Stimulated activated CD4-positive, alpha-beta T cell treated with anti-CD3 and anti-CD28 coated beads, Interleukin-2, amount 100 ng/mL, for 4 hours (primary cell): Measurements from ENCODE around the gene ARHGAP23.

Experiments
- DNase-seq: peaks from one replicate; pipeline ENCODE4 v3.0.0-alpha.2; 2020; ENCODE audit warnings: low read depth

ARHGAP23 gene, protein sequence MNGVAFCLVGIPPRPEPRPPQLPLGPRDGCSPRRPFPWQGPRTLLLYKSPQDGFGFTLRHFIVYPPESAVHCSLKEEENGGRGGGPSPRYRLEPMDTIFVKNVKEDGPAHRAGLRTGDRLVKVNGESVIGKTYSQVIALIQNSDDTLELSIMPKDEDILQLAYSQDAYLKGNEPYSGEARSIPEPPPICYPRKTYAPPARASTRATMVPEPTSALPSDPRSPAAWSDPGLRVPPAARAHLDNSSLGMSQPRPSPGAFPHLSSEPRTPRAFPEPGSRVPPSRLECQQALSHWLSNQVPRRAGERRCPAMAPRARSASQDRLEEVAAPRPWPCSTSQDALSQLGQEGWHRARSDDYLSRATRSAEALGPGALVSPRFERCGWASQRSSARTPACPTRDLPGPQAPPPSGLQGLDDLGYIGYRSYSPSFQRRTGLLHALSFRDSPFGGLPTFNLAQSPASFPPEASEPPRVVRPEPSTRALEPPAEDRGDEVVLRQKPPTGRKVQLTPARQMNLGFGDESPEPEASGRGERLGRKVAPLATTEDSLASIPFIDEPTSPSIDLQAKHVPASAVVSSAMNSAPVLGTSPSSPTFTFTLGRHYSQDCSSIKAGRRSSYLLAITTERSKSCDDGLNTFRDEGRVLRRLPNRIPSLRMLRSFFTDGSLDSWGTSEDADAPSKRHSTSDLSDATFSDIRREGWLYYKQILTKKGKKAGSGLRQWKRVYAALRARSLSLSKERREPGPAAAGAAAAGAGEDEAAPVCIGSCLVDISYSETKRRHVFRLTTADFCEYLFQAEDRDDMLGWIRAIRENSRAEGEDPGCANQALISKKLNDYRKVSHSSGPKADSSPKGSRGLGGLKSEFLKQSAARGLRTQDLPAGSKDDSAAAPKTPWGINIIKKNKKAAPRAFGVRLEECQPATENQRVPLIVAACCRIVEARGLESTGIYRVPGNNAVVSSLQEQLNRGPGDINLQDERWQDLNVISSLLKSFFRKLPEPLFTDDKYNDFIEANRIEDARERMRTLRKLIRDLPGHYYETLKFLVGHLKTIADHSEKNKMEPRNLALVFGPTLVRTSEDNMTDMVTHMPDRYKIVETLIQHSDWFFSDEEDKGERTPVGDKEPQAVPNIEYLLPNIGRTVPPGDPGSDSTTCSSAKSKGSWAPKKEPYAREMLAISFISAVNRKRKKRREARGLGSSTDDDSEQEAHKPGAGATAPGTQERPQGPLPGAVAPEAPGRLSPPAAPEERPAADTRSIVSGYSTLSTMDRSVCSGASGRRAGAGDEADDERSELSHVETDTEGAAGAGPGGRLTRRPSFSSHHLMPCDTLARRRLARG (N-terminal part only)

DNA sequence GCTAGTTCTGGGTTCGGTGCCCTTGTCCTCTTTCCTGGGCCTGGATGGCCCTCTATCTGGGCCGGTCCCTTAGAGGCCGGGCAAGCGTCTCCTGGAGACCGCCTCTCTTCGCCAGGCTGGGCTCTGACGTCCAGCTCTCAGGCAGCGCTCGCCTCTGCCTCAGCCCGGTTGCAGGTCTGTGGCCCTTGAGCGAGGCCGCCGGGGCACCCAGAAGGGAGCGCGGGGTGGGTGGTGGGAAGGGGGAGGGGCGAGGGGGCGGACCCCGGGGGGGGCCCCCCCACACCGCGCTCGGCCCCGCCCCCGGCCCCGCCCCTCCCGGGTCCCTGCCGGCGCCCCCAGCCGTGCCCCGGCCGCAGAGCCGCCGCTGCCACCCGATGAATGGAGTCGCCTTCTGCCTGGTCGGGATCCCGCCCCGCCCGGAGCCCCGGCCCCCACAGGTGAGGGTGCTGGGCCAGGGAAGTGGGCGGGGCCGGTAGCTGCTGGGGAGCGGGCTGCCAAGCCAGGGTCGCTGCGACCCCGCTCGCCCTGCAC is at the start of gene ARHGAP23:
Gene ARHGAP23, plus strand, starts transcription at position 353 of the 531 bp plus-strand sequence. Its CDS starts 22 bp downstream, at position 375.
- peak; percentile 19 for DNase-seq

DNA sequence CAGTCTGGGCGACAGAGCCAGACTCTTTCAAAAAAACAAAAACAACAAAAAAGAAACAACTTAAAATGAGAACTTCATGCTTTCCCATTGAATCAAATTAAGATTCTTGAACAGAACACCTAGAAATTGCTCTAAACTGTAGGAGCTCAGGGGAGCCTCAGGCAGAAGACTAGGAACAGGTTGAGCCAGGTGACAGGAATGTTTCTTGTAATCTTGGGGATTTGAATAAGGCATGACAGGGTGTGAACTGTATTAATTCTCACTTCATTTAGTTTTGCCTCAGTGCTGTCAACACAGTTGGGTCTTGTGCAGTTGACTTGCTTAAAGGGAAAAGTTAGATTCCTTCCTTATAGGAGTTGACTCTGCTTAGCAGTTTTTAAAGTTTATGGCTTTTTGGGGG is 48.8 kb upstream of the ARHGAP23 start:
- DNase-seq, result no peak

- no peak for DNase-seq
These were observed 33.2 kb upstream of the ARHGAP23 start for GRCh38 chr17:38395090-38395489.

DNA sequence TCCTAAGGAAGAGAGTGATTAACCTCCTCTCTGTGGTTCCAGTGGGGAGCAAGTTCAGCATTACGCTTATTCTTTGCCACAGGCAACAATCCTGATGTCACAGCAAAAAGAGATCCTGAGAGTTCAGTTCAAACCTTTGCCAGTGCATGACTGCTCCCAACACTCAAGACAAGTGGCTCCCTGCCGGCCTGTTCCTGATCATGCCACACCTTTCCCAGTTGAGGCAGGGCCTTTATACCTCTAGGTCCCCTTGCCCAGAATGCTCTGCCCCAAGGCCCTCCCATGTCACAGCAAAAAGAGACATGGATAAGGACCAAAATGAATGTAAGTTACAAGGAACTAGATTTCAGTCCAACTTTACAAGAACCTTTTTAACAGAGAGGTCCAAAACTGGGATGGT is 31.0 kb upstream of the ARHGAP23 start:
- no peak for DNase-seq

DNA sequence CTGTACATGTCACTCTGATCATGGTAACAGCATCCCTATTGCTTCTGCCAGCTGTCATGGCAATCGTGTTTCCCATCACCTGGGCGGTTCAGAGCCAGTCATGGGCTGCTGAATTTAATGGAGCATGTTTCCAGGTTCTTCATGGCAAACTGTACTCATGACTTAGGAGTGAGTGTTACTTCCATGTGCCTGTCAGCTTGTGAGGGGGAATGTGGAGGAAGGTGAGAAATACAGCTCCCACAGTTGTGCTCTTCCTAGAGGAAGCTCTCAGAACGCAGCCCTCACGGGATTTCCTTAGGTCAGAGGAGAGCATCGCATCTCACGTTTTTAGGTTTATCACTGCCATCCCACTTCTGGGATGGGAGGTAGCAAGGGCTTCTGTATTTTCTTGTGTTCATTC is 28.0 kb upstream of the ARHGAP23 start:
- DNase-seq, result no peak

DNA sequence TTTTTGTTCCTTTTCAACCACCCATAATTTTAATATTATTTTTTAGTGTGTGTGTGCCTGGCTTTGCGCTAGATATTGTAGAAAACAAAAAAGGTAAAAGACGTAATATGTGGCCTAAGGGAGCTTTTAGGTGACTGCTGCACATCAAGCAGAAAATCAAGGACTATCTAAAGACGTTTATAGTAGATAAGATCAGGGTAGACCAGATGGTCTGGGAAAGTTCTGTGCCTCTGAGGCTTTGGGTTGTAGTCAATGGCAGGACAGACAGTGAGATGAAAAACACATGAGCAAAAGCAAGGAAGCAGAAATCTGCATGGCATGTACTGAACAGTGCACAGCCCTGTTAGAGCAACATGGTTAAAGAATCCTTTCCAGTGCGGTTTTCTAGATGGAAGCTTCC is 26.8 kb upstream of the ARHGAP23 start:
- DNase-seq, result no peak

GRCh38 chr17:38402897-38403296 is 25.4 kb upstream of the ARHGAP23 start:
- no peak for DNase-seq

- no peak for DNase-seq
These were observed 24.8 kb upstream of the ARHGAP23 start for GRCh38 chr17:38403491-38403890.

DNA sequence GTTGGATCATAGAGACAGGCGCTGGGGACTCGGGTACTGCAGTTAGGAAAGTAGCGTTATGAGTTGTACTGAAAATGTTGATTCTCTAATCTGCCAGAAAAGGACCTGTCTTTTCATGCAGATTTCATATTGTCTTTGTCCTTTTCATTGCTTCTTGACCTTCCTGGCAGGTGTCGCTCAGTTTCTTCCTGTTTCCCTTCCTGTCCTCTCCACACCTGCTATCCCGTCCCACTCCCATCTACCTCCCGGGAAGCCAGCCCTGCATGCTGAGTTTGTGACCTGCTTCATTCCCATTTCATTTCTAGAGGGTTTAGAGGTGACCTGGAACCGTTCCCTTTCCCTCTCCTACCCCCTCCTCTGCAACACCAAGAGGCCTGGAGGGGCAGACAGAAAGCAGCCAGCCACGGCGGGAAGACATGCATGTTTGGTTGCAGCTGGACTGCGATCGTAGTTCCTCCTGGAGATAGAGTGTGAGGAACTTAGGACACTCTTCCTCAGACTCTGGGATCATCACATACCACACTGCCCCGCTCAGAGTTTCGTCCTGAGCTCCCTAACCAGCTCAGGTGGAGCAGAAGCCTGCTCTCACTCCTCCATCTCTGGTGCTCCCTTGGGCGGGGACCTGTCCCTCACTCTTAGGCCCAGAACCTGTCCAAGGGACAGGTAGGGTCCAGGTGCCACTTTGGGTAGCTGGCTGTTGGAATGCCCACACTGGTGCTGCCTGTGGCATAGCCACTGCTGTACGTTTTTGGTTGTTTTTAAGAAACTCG is 23.9 kb upstream of the ARHGAP23 start:
- no peak for DNase-seq

DNA sequence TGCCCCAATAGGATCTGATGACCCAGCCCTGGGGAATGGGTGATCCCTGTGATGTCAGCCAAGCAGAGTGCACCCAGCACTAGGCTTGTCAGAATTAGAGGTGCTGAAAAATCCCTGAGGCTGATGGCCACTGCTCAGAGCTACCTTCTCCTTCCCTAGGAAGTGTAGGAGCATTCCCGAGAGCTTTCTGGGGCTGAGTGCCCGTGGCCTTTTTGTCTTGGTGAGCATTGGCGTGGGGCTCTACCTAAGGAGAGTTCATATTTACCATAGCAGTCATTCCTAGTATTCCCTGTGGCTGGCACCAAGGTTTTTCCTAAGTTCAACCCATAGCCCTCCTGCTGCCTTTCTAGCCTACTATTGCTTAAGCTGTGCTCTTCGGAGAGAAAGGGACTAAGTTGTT is 22.6 kb upstream of the ARHGAP23 start:
- DNase-seq, result no peak

DNA sequence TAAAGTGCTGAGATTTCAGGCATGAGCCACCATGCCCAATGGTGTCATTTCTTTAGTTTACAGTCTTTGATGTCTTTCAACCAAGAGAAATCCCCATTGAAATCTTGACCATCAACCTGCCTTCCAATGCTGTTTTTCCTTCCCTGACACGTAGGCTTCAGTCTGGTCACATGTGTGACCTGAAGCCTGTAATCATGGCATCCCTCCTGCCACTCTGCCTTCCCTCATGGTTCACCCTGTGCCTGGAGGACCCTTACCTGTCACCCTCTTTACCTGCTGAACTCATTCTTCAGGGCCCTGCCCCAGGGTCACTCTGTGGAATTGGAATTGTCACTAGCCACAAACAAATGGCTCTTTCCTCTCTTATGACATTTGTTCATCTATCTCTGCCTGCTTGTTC is 18.1 kb upstream of the ARHGAP23 start:
- no peak for DNase-seq

GRCh38 chr17:38415250-38416194 is 12.7 kb upstream of the ARHGAP23 start:
- DNase-seq, result no peak

- no peak for DNase-seq
These were observed 11.4 kb upstream of the ARHGAP23 start for GRCh38 chr17:38416840-38417209.

GRCh38 chr17:38417210-38417951 is 10.9 kb upstream of the ARHGAP23 start:
- no peak for DNase-seq

GRCh38 chr17:38418062-38418692 is 10.1 kb upstream of the ARHGAP23 start:
- no peak for DNase-seq

- DNase-seq, result no peak
These were observed 9.4 kb upstream of the ARHGAP23 start for GRCh38 chr17:38418693-38419507.

GRCh38 chr17:38419508-38419981 is 8.7 kb upstream of the ARHGAP23 start:
- DNase-seq, result no peak

DNA sequence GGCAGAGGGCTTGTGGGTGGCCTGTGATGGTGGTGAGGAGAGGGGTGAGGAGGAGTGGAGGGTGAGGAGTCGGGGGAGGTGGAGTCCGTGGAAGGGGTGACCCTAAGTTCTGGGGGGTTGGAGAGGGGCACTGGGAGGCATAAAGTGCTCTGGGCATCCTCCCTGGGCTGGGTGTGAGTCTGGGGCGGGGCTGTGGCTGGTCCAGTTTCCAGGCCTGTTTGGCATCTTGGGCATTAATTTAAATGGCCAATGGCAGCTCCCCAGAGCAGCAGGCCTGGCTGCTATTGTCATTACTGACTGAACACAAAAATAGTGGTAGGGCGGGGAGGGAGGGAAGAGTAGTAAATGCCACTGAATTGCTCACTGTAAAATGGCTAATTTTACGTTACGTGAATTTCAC is 7.7 kb upstream of the ARHGAP23 start:
- DNase-seq, result no peak
